Loucy (cell line): ENCODE data around the gene RCL1.

Experiments
- H2AFZ ChIP-seq: fragments of 200-600 bp; sonication (generic); 2 replicates; pipeline ENCODE4 v1.6.0; 2016; ENCODE audit warnings: antibody characterized with exemption, mild to moderate bottlenecking, low read length, moderate library complexity
- H3F3A ChIP-seq: fragments of 200-600 bp; 2 replicates; pipeline ENCODE4 v1.6.0; 2016; ENCODE audit warnings: antibody characterized with exemption, low read depth, mild to moderate bottlenecking
- H3K27me3 ChIP-seq: fragments of 200-600 bp; sonication (generic); 2 replicates; pipeline ENCODE4 v1.6.1; 2014; ENCODE audit warnings: low read length, mild to moderate bottlenecking; ENCODE audit not compliant: insufficient read depth, poor library complexity, severe bottlenecking
- H3K36me3 ChIP-seq: fragments of 200-600 bp; sonication (generic); 2 replicates; pipeline ENCODE4 v1.6.1; 2016; ENCODE audit warnings: low read length; ENCODE audit not compliant: insufficient read depth
- H3K4me1 ChIP-seq: fragments of 200-600 bp; sonication (generic); 2 replicates; pipeline ENCODE4 v1.5.1; 2014; ENCODE audit warnings: low read length, mild to moderate bottlenecking; ENCODE audit not compliant: insufficient read depth, poor library complexity, severe bottlenecking
- H3K4me2 ChIP-seq: fragments of 200-600 bp; sonication (generic); 2 replicates; pipeline ENCODE4 v1.6.0; 2014; ENCODE audit warnings: antibody characterized with exemption, low read length, low read depth, mild to moderate bottlenecking; ENCODE audit not compliant: poor library complexity, severe bottlenecking
- H3K4me3 ChIP-seq: fragments of 200-600 bp; sonication (generic); 2 replicates; pipeline ENCODE4 v1.5.1; 2014; ENCODE audit warnings: low read length, mild to moderate bottlenecking, mixed read lengths; ENCODE audit not compliant: poor library complexity, severe bottlenecking
- H3K79me2 ChIP-seq: fragments of 200-600 bp; sonication (generic); 2 replicates; pipeline ENCODE4 v1.6.1; 2014; ENCODE audit warnings: low read length; ENCODE audit not compliant: insufficient read depth
- H3K9ac ChIP-seq: fragments of 200-600 bp; sonication (generic); 2 replicates; pipeline ENCODE4 v1.6.0; 2014; ENCODE audit warnings: mild to moderate bottlenecking, low read depth, low read length, moderate library complexity; ENCODE audit not compliant: poor library complexity, severe bottlenecking
- H3K9me2 ChIP-seq: fragments of 200-600 bp; sonication (generic); replicated peaks from 2 replicates; pipeline ENCODE4 v1.6.1; 2016; ENCODE audit warnings: low read depth, low read length, mixed read lengths
- H3K9me3 ChIP-seq: fragments of 200-600 bp; sonication (generic); 2 replicates; pipeline ENCODE4 v1.6.1; 2014; ENCODE audit warnings: mild to moderate bottlenecking, antibody characterized with exemption, low read length, low read depth; ENCODE audit not compliant: insufficient read depth
- H4K20me1 ChIP-seq: fragments of 200-600 bp; sonication (generic); 2 replicates; pipeline ENCODE4 v1.6.0; 2014; ENCODE audit warnings: antibody characterized with exemption, low read length, mild to moderate bottlenecking; ENCODE audit not compliant: insufficient read depth, poor library complexity, severe bottlenecking
- EZH2phosphoT487 ChIP-seq: fragments of 200-600 bp; IDR thresholded peaks from 2 replicates; pipeline ENCODE4 v1.6.1; 2018; ENCODE audit warnings: antibody characterized with exemption, mild to moderate bottlenecking, moderate library complexity, borderline replicate concordance
- TF ChIP-seq, protein P1 (sequence below): fragments of 200-600 bp; sonication (generic); conservative IDR thresholded peaks from 2 replicates; pipeline ENCODE4 v1.5.1; 2014; ENCODE audit warnings: mild to moderate bottlenecking, antibody characterized with exemption, low read length

Gene RCL1

DNA sequence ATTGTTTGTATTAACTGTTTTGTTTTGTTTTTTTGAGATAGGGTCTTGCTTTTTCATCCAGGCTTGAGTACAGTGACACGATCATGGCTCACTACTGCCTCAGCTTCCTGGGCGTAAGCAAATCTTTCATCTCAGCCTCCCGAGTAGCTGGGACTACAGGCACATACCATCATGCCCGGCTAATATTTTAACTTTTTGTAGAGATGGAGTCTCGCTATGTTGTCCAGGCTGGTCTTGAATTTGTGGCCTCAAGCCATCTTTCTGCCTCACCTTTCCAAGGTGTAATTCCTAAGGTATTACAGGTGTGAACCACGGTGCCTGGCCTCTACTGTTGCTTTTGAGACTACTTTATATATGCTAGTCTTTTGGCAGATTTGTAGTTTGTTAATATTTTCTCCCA, 8.4 kb downstream of the RCL1 start:
- H3K4me3 ChIP-seq: no peak overlapping the region
- H3K4me1 ChIP-seq: peaks cover 13% of the 10 kb centered on the region
- peaks cover 18% of the 10 kb centered on the region for H4K20me1 ChIP-seq
- 0 out of 2 replicates have a peak, but pooled peaks cover 2% of the 10 kb centered on the region for H3K9me3 ChIP-seq
- no peaks in the 10 kb centered on the region for H3F3A ChIP-seq
- TF ChIP-seq EZH2phosphoT487: no peak
- TF ChIP-seq, protein P1, sequence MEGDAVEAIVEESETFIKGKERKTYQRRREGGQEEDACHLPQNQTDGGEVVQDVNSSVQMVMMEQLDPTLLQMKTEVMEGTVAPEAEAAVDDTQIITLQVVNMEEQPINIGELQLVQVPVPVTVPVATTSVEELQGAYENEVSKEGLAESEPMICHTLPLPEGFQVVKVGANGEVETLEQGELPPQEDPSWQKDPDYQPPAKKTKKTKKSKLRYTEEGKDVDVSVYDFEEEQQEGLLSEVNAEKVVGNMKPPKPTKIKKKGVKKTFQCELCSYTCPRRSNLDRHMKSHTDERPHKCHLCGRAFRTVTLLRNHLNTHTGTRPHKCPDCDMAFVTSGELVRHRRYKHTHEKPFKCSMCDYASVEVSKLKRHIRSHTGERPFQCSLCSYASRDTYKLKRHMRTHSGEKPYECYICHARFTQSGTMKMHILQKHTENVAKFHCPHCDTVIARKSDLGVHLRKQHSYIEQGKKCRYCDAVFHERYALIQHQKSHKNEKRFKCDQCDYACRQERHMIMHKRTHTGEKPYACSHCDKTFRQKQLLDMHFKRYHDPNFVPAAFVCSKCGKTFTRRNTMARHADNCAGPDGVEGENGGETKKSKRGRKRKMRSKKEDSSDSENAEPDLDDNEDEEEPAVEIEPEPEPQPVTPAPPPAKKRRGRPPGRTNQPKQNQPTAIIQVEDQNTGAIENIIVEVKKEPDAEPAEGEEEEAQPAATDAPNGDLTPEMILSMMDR: no peak
- no peaks in the 10 kb centered on the region for H3K27me3 ChIP-seq
- no peak overlapping the region for H2AFZ ChIP-seq
- peaks cover 79% of the 10 kb centered on the region for H3K79me2 ChIP-seq
- H3K9me2 ChIP-seq: no peaks in the 10 kb centered on the region
- no peak overlapping the region for H3K9ac ChIP-seq
- H3K4me2 ChIP-seq: no peak overlapping the region
- no peaks in the 10 kb centered on the region for H3K36me3 ChIP-seq

DNA sequence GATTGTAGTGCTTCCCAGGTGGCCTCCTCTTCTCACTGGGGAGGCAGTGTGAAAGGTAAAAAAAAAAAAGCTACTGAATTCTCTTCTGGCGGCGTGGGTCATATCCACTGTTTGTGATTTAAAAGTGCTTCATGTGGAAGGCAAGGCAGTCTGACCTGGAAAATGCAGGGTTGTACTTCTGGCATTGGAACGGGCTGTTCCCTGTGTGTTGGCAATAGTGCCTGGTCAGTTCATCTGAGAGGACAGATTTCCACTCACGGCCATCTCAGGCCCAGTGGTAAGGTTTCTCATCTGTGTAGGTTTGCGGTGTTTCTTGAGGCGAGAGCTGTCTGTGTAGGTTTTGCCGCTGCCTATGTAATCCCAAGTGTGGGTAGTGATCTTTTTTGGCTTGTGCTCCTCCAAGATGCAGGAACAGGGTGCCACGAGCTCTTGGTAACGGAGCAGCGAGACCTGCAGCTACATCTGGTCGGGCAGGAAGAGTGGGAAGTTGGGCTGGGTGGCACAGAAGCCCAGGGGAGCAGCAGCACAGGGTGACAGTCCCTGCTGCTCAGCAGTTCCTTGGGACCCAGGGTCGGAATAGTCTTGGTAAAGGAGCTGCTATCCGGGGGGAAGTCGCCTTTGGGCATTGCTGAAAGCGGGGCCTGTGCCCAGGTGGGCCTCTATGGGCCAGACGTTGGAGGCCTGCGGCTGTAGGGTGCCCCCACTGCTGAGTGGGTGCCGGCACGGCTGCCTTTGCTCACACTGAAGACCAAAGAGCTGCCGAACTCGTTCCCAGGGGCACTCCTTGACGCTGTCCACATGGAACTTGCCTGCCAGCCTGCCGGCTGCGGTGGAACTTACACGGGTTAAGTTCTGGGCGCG, 11.2 kb downstream of the RCL1 start:
- H3K9ac ChIP-seq: no peak overlapping the region
- peaks cover 4% of the 10 kb centered on the region for H4K20me1 ChIP-seq

GRCh38 chr9:4804531-4805016, 11.8 kb downstream of the RCL1 start:
- TF ChIP-seq, protein P1: no peak
- TF ChIP-seq EZH2phosphoT487: no peak
- Histone ChIP-seq H3K9ac (no peak overlapping the region), H3K4me1 (no peaks in the 10 kb centered on the region), H3K4me2 (no peak overlapping the region), H4K20me1 (no peaks in the 10 kb centered on the region), H3K79me2 (peaks cover 68% of the 10 kb centered on the region), H3K27me3 (no peaks in the 10 kb centered on the region), H3K9me3 (0 out of 2 replicates have a peak, but pooled peaks cover 5% of the 10 kb centered on the region), H3F3A (no peaks in the 10 kb centered on the region), H3K9me2 (no peaks in the 10 kb centered on the region), H3K4me3 (no peak overlapping the region), H2AFZ (no peak overlapping the region), H3K36me3 (no peaks in the 10 kb centered on the region)

More for the DNA sequence above, 11.2 kb downstream of the RCL1 start:
- no peak for TF ChIP-seq EZH2phosphoT487
- TF ChIP-seq, protein P1: no peak
- H3K9me2 ChIP-seq: no peaks in the 10 kb centered on the region
- H3K4me3 ChIP-seq: no peak overlapping the region
- H3K9me3 ChIP-seq: 0 out of 2 replicates have a peak, but pooled peaks cover 5% of the 10 kb centered on the region
- no peaks in the 10 kb centered on the region for H3F3A ChIP-seq
- H3K4me2 ChIP-seq: no peak overlapping the region
- H3K79me2 ChIP-seq: peaks cover 72% of the 10 kb centered on the region
- no peaks in the 10 kb centered on the region for H3K36me3 ChIP-seq
- H3K4me1 ChIP-seq: no peaks in the 10 kb centered on the region
- H3K27me3 ChIP-seq: no peaks in the 10 kb centered on the region
- H2AFZ ChIP-seq: no peak overlapping the region
